ENCODE data around the gene CNTNAP5.

- TF ChIP-seq POLR2A (IDR thresholded peaks at IDR 0.05; ENCODE audit: low read depth, low read length) (no peak), ELK1 (IDR thresholded peaks at IDR 0.05; ENCODE audit: borderline replicate concordance, low read depth, low read length) (no peak), CTCF (conservative IDR thresholded peaks at IDR 0.05; ENCODE audit: low read depth, low read length) (no peak), BHLHE40 (IDR thresholded peaks at IDR 0.05; ENCODE audit: low read depth, low read length) (no peak), CEBPB (IDR thresholded peaks at IDR 0.05; ENCODE audit: low read depth, low read length) (no peak), USF2 (IDR thresholded peaks at IDR 0.05; ENCODE audit: low read depth, low read length) (no peak), RAD21 (IDR thresholded peaks at IDR 0.05; ENCODE audit: low read length) (no peak), MAZ (IDR thresholded peaks at IDR 0.05; ENCODE audit: borderline replicate concordance, low read depth, low read length) (no peak), MAFK (IDR thresholded peaks at IDR 0.05; ENCODE audit: low read depth, low read length) (no peak), RCOR1 (IDR thresholded peaks at IDR 0.05; ENCODE audit: insufficient replicate concordance, low read length) (no peak), RFX5 (IDR thresholded peaks at IDR 0.05; ENCODE audit: low read depth, low read length) (no peak)
These were observed 858.5 kb downstream of the CNTNAP5 start for GRCh38 chr2:124883595-124883994.

All from IMR-90 (cell line).